Fibroblast of villous mesenchyme (primary cell): ENCODE data around the gene IQGAP2. TPM values are rescaled to one million over a fixed set of nuclear protein-coding genes. Genes with fewer than 3 reads are reported as not detected.

Experiments used
- DNase-seq: peaks from one replicate; pipeline ENCODE4 v3.0.0-alpha.2; 2010; ENCODE audit warnings: low read depth
- H3K4me3 ChIP-seq: 2 replicates; pipeline ENCODE4 v1.5.1; 2011; ENCODE audit warnings: low read depth, mild to moderate bottlenecking, low read length
- CTCF ChIP-seq: IDR thresholded peaks from 2 replicates; pipeline ENCODE4 v1.5.1; 2012; ENCODE audit warnings: low read depth, mild to moderate bottlenecking, low read length; ENCODE audit not compliant: insufficient read depth
- total RNA-seq: library from RNA; depleted of rRNA; stranded (reverse); fragments of >200 nt; gene quantifications from 2 replicates; pipeline ENCODE4 v1.2.3, GENCODE V29; 2012

IQGAP2 gene
- total RNA-seq, 1 donor, result 2.6 TPM

GRCh38 chr5:76403766-76404222 is 709 bp downstream of the IQGAP2 start:
- DNase-seq, result no peak
- peak overlapping the region; percentile 60 for H3K4me3 ChIP-seq
- no peak for TF ChIP-seq CTCF

- TF ChIP-seq CTCF, result no peak
- no peak overlapping the region for H3K4me3 ChIP-seq
- no peak for DNase-seq
Measured at GRCh38 chr5:76404223-76405211, 1.4 kb downstream of the IQGAP2 start.

- no peak for TF ChIP-seq CTCF
- no peak for DNase-seq
- no peak overlapping the region for H3K4me3 ChIP-seq
Measured at GRCh38 chr5:76406014-76406413, 2.9 kb downstream of the IQGAP2 start.

GRCh38 chr5:76406673-76407072 is 3.6 kb downstream of the IQGAP2 start:
- no peak for TF ChIP-seq CTCF
- no peak for DNase-seq
- H3K4me3 ChIP-seq, result no peak overlapping the region

- no peak overlapping the region for H3K4me3 ChIP-seq
- no peak for DNase-seq
- no peak for TF ChIP-seq CTCF
Measured at GRCh38 chr5:76408104-76408654, 5.1 kb downstream of the IQGAP2 start.

GRCh38 chr5:76412511-76412910 is 9.4 kb downstream of the IQGAP2 start:
- TF ChIP-seq CTCF, result no peak
- H3K4me3 ChIP-seq, result no peak overlapping the region
- DNase-seq, result no peak
